ENCODE results near the gene NRK. TPM values are rescaled to one million over a fixed set of nuclear protein-coding genes. Genes with fewer than 3 reads are reported as not detected.

The NRK gene
- polyA plus RNA-seq, 1 donor (not counting 4 experiments of a cell fraction or from before 2014, with no cell fraction given) = 0.28 TPM

- H3K4me1 ChIP-seq (ENCODE audit: control insufficient read depth, extremely low read depth, insufficient read depth, low read length) = no peaks in the 10 kb centered on the region
- H3K4me2 ChIP-seq (ENCODE audit: control insufficient read depth, extremely low read depth, insufficient read depth, low read depth, low read length) = no peak overlapping the region
- H3K9me3 ChIP-seq (ENCODE audit: control insufficient read depth, low read depth, low read length) = no peaks in the 10 kb centered on the region
- no peaks in the 10 kb centered on the region for H3K27me3 ChIP-seq (ENCODE audit: control insufficient read depth, extremely low read depth, insufficient read depth, low read length)
- no peak for FAIRE-seq
- H3K79me2 ChIP-seq (ENCODE audit: control insufficient read depth, insufficient read depth, low read length) = no peaks in the 10 kb centered on the region
- H3K9me1 ChIP-seq (ENCODE audit: control insufficient read depth, extremely low read depth, insufficient read depth, low read length) = no peaks in the 10 kb centered on the region
- no peak overlapping the region for H3K9ac ChIP-seq (ENCODE audit: control insufficient read depth, extremely low read depth, insufficient read depth, low read length)
- no peak overlapping the region for H2AFZ ChIP-seq (ENCODE audit: control insufficient read depth, low read length)
- no peaks in the 10 kb centered on the region for H4K20me1 ChIP-seq (ENCODE audit: control insufficient read depth, extremely low read depth, insufficient read depth, low read length)
- dilution Hi-C loops (cut with MboI; ENCODE audit: extremely low pct_ligation_motif_present, low sequenced_read_pairs) = no loop called here
- DNase-seq (ENCODE audit: low read depth, low spot score) = no peak
- H3K4me3 ChIP-seq (ENCODE audit: control insufficient read depth in 2 of 3, extremely low read depth in 1 of 3, insufficient read depth in 2 of 3, low read depth in 1 of 3, low read length in 3 of 3) = no peak overlapping the region
- H3K36me3 ChIP-seq (ENCODE audit: control insufficient read depth in 2 of 2, extremely low read depth in 1 of 2, insufficient read depth in 2 of 2, low read length in 2 of 2) = no peaks in the 10 kb centered on the region
- H3K27ac ChIP-seq (ENCODE audit: control insufficient read depth, insufficient read depth, low read length) = no peak overlapping the region
- TF ChIP-seq, protein P1, sequence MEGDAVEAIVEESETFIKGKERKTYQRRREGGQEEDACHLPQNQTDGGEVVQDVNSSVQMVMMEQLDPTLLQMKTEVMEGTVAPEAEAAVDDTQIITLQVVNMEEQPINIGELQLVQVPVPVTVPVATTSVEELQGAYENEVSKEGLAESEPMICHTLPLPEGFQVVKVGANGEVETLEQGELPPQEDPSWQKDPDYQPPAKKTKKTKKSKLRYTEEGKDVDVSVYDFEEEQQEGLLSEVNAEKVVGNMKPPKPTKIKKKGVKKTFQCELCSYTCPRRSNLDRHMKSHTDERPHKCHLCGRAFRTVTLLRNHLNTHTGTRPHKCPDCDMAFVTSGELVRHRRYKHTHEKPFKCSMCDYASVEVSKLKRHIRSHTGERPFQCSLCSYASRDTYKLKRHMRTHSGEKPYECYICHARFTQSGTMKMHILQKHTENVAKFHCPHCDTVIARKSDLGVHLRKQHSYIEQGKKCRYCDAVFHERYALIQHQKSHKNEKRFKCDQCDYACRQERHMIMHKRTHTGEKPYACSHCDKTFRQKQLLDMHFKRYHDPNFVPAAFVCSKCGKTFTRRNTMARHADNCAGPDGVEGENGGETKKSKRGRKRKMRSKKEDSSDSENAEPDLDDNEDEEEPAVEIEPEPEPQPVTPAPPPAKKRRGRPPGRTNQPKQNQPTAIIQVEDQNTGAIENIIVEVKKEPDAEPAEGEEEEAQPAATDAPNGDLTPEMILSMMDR (optimal IDR thresholded peaks at IDR 0.05 in 1 of 3, IDR thresholded peaks at IDR 0.05 in 1 of 3, conservative IDR thresholded peaks at IDR 0.05 in 1 of 3; ENCODE audit: extremely low read depth in 1 of 3, insufficient read depth in 2 of 3, low read length in 3 of 3) = no peak
- TF ChIP-seq EZH2 (IDR thresholded peaks at IDR 0.05; ENCODE audit: low read length) = no peak
Observed at GRCh38 chrX:105865709-105866108, 43.4 kb downstream of the NRK start.

DNA sequence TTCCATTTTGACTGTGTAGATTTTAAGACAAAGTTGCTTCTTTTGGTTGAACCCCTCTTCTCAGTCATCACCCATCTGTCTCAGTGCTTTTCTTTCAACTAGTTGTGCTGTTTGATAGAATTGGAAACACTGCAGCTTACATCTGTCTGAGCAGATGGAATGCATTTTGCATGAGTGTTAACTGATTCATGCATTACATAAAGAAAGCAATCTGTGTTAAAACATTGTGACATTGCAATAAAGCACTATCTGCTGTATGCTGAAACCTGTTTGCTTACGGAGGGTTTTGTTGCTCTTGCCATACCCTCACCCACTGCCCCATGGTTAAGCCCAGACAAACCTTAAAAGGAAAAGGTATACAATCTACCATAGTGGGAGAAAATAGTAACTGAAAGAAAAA lies 47.4 kb downstream of the NRK start:
- Histone ChIP-seq H3K9me3 (ENCODE audit: control insufficient read depth, low read depth, low read length) (no peaks in the 10 kb centered on the region), H2AFZ (ENCODE audit: control insufficient read depth, low read length) (no peak overlapping the region), H3K4me3 (ENCODE audit: control insufficient read depth in 2 of 3, extremely low read depth in 1 of 3, insufficient read depth in 2 of 3, low read depth in 1 of 3, low read length in 3 of 3) (no peak overlapping the region), H3K9ac (ENCODE audit: control insufficient read depth, extremely low read depth, insufficient read depth, low read length) (no peak overlapping the region), H3K27ac (ENCODE audit: control insufficient read depth, insufficient read depth, low read length) (no peak overlapping the region), H4K20me1 (ENCODE audit: control insufficient read depth, extremely low read depth, insufficient read depth, low read length) (no peaks in the 10 kb centered on the region), H3K27me3 (ENCODE audit: control insufficient read depth, extremely low read depth, insufficient read depth, low read length) (no peaks in the 10 kb centered on the region), H3K9me1 (ENCODE audit: control insufficient read depth, extremely low read depth, insufficient read depth, low read length) (no peaks in the 10 kb centered on the region), H3K4me1 (ENCODE audit: control insufficient read depth, extremely low read depth, insufficient read depth, low read length) (no peaks in the 10 kb centered on the region), H3K4me2 (ENCODE audit: control insufficient read depth, extremely low read depth, insufficient read depth, low read depth, low read length) (no peak overlapping the region), H3K36me3 (ENCODE audit: control insufficient read depth in 2 of 2, extremely low read depth in 1 of 2, insufficient read depth in 2 of 2, low read length in 2 of 2) (no peaks in the 10 kb centered on the region), H3K79me2 (ENCODE audit: control insufficient read depth, insufficient read depth, low read length) (no peaks in the 10 kb centered on the region)
- dilution Hi-C loops (cut with MboI; ENCODE audit: extremely low pct_ligation_motif_present, low sequenced_read_pairs) = no loop called here
- FAIRE-seq = no peak
- no peak for DNase-seq (ENCODE audit: low read depth, low spot score)
- TF ChIP-seq EZH2 (IDR thresholded peaks at IDR 0.05; ENCODE audit: low read length) = no peak

DNA sequence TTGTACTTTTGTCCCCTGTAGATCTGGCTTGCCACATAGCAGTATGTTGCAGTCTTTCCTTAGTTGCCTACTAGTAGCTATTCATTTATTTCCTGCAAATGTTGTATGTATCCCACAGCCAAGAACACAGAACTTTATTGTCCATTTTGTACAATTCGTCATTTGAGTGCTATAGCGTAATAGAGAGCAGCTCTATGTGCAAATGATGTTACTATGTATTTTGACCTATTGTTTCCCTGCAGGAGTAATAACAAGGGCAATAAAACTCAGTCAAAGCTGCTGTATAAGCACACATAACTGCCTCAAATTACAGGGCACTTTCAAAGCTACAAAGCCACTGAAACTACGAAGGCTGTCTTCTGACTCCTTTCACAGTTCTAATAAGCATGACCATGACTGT lies 48.1 kb downstream of the NRK start:
- H3K27ac ChIP-seq (ENCODE audit: control insufficient read depth, insufficient read depth, low read length) = no peak overlapping the region
- no peaks in the 10 kb centered on the region for H3K79me2 ChIP-seq (ENCODE audit: control insufficient read depth, insufficient read depth, low read length)
- no peaks in the 10 kb centered on the region for H3K9me3 ChIP-seq (ENCODE audit: control insufficient read depth, low read depth, low read length)
- dilution Hi-C loops (cut with MboI; ENCODE audit: extremely low pct_ligation_motif_present, low sequenced_read_pairs) = no loop called here
- H3K9me1 ChIP-seq (ENCODE audit: control insufficient read depth, extremely low read depth, insufficient read depth, low read length) = no peaks in the 10 kb centered on the region
- TF ChIP-seq, protein P1 (optimal IDR thresholded peaks at IDR 0.05 in 1 of 3, IDR thresholded peaks at IDR 0.05 in 1 of 3, conservative IDR thresholded peaks at IDR 0.05 in 1 of 3; ENCODE audit: extremely low read depth in 1 of 3, insufficient read depth in 2 of 3, low read length in 3 of 3) = no peak
- TF ChIP-seq EZH2 (IDR thresholded peaks at IDR 0.05; ENCODE audit: low read length) = no peak
- H3K27me3 ChIP-seq (ENCODE audit: control insufficient read depth, extremely low read depth, insufficient read depth, low read length) = no peaks in the 10 kb centered on the region
- FAIRE-seq = no peak
- H4K20me1 ChIP-seq (ENCODE audit: control insufficient read depth, extremely low read depth, insufficient read depth, low read length) = no peaks in the 10 kb centered on the region
- H3K4me1 ChIP-seq (ENCODE audit: control insufficient read depth, extremely low read depth, insufficient read depth, low read length) = no peaks in the 10 kb centered on the region
- no peaks in the 10 kb centered on the region for H3K36me3 ChIP-seq (ENCODE audit: control insufficient read depth in 2 of 2, extremely low read depth in 1 of 2, insufficient read depth in 2 of 2, low read length in 2 of 2)
- no peak for DNase-seq (ENCODE audit: low read depth, low spot score)
- no peak overlapping the region for H3K4me2 ChIP-seq (ENCODE audit: control insufficient read depth, extremely low read depth, insufficient read depth, low read depth, low read length)
- H2AFZ ChIP-seq (ENCODE audit: control insufficient read depth, low read length) = no peak overlapping the region
- H3K9ac ChIP-seq (ENCODE audit: control insufficient read depth, extremely low read depth, insufficient read depth, low read length) = no peak overlapping the region
- no peak overlapping the region for H3K4me3 ChIP-seq (ENCODE audit: control insufficient read depth in 2 of 3, extremely low read depth in 1 of 3, insufficient read depth in 2 of 3, low read depth in 1 of 3, low read length in 3 of 3)

Data from keratinocyte (primary cell).